A673 (cell line): Measurements from ENCODE around the gene KCNK15.

Experiments used
- EZH2 ChIP-seq: fragments of 200-600 bp; sonication (generic); IDR thresholded peaks from 2 replicates; pipeline ENCODE4 v1.6.1; 2017; ENCODE audit warnings: borderline replicate concordance, low read depth, mild to moderate bottlenecking, mixed read lengths, antibody characterized with exemption, low read length; ENCODE audit not compliant: poor library complexity, severe bottlenecking
- TF ChIP-seq, protein P1 (sequence below): fragments of 300-800, 200-600 bp; sonication (generic); conservative IDR thresholded peaks from 2 replicates; pipeline ENCODE4 v1.5.1; 2017; ENCODE audit warnings: low read depth, mild to moderate bottlenecking, antibody characterized with exemption, low read length, moderate library complexity, mixed read lengths

GRCh38 chr20:44781791-44782190 lies 36.1 kb downstream of the KCNK15 start:
- TF ChIP-seq, protein P1, sequence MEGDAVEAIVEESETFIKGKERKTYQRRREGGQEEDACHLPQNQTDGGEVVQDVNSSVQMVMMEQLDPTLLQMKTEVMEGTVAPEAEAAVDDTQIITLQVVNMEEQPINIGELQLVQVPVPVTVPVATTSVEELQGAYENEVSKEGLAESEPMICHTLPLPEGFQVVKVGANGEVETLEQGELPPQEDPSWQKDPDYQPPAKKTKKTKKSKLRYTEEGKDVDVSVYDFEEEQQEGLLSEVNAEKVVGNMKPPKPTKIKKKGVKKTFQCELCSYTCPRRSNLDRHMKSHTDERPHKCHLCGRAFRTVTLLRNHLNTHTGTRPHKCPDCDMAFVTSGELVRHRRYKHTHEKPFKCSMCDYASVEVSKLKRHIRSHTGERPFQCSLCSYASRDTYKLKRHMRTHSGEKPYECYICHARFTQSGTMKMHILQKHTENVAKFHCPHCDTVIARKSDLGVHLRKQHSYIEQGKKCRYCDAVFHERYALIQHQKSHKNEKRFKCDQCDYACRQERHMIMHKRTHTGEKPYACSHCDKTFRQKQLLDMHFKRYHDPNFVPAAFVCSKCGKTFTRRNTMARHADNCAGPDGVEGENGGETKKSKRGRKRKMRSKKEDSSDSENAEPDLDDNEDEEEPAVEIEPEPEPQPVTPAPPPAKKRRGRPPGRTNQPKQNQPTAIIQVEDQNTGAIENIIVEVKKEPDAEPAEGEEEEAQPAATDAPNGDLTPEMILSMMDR = no peak
- TF ChIP-seq EZH2 = no peak
